GM23338 (cell line): ENCODE results near the gene JAZF1. TPM values are rescaled to one million over a fixed set of nuclear protein-coding genes. Genes with fewer than 3 reads are reported as not detected.

Experiments
- ATAC-seq: fragments of 200-7000 bp; cut with Tn5 transposase; 3 replicates; pipeline ENCODE4 v1.9.1; 2020
- DNase-seq: peaks from one replicate; pipeline ENCODE4 v3.0.0-alpha.2; 2015; ENCODE audit warnings: low spot score
- H2AFZ ChIP-seq: fragments of 200-600 bp; sonication (generic); 2 replicates; pipeline ENCODE4 v1.8.0; 2016; ENCODE audit warnings: antibody characterized with exemption, mild to moderate bottlenecking, moderate library complexity
- H3F3A ChIP-seq: fragments of 200-600 bp; sonication (generic); replicated peaks from 2 replicates; pipeline ENCODE4 v1.8.0; 2017; ENCODE audit warnings: antibody characterized with exemption, mixed run types, low read depth
- H3K27ac ChIP-seq: fragments of 200-600 bp; sonication (generic); 2 replicates; pipeline ENCODE4 v1.6.1; 2016; ENCODE audit warnings: low read depth
- H3K27me3 ChIP-seq: fragments of 200-600 bp; sonication (generic); 2 replicates; pipeline ENCODE4 v1.8.0; 2016; ENCODE audit warnings: mild to moderate bottlenecking, mixed run types, moderate library complexity; ENCODE audit not compliant: insufficient read depth
- H3K36me3 ChIP-seq: fragments of 200-600 bp; sonication (generic); 2 replicates; pipeline ENCODE4 v1.8.0; 2016; ENCODE audit warnings: mild to moderate bottlenecking; ENCODE audit not compliant: insufficient read depth
- H3K4me1 ChIP-seq: fragments of 200-600 bp; sonication (generic); 2 replicates; pipeline ENCODE4 v1.8.0; 2016; ENCODE audit warnings: mild to moderate bottlenecking, moderate library complexity; ENCODE audit not compliant: insufficient read depth
- H3K4me2 ChIP-seq: fragments of 200-600 bp; sonication (generic); 2 replicates; pipeline ENCODE4 v1.7.1; 2017; ENCODE audit warnings: mixed run types
- H3K4me3 ChIP-seq: fragments of 200-600 bp; sonication (generic); 2 replicates; pipeline ENCODE4 v1.6.1; 2016; ENCODE audit warnings: mixed run types
- H3K79me2 ChIP-seq: fragments of 200-600 bp; sonication (generic); replicated peaks from 2 replicates; pipeline ENCODE4 v1.8.0; 2017; ENCODE audit warnings: mild to moderate bottlenecking; ENCODE audit not compliant: insufficient read depth
- H3K9me2 ChIP-seq: fragments of 200-600 bp; sonication (generic); 2 replicates; pipeline ENCODE4 v1.8.0; 2017; ENCODE audit not compliant: insufficient read depth
- H4K20me1 ChIP-seq: fragments of 200-600 bp; sonication (generic); replicated peaks from 2 replicates; pipeline ENCODE4 v1.8.0; 2017; ENCODE audit warnings: mild to moderate bottlenecking; ENCODE audit not compliant: insufficient read depth
- H3K27ac Mint-ChIP-seq: 2 replicates; pipeline ENCODE4 v1.8.0; 2020; ENCODE audit warnings: inconsistent platforms, mild to moderate bottlenecking, moderate library complexity, mixed read lengths
- H3K27me3 Mint-ChIP-seq: 3 replicates; pipeline ENCODE4 v1.8.0; 2022; ENCODE audit warnings: low read depth, mild to moderate bottlenecking, moderate library complexity, mixed read lengths, inconsistent platforms; ENCODE audit not compliant: insufficient read depth, poor library complexity
- H3K36me3 Mint-ChIP-seq: 3 replicates; pipeline ENCODE4 v1.8.0; 2021; ENCODE audit warnings: low read depth, mild to moderate bottlenecking, inconsistent platforms, moderate library complexity, mixed read lengths
- H3K4me1 Mint-ChIP-seq: 3 replicates; pipeline ENCODE4 v1.8.0; 2020; ENCODE audit warnings: mild to moderate bottlenecking, inconsistent platforms, mixed read lengths
- H3K4me3 Mint-ChIP-seq: 3 replicates; pipeline ENCODE4 v1.8.0; 2021; ENCODE audit warnings: moderate library complexity, mild to moderate bottlenecking, inconsistent platforms, mixed read lengths
- H3K9me3 Mint-ChIP-seq: 3 replicates; pipeline ENCODE4 v1.8.0; 2020; ENCODE audit warnings: moderate library complexity, mild to moderate bottlenecking, inconsistent platforms, mixed read lengths
- CREB1 ChIP-seq: fragments of 250-450 bp; sonication (Bioruptor Pico); IDR thresholded peaks from 2 replicates; pipeline ENCODE4 v1.5.0; 2020; ENCODE audit warnings: low read depth, mild to moderate bottlenecking, moderate library complexity
- NANOG ChIP-seq: IDR thresholded peaks from 2 replicates; pipeline ENCODE4 v1.6.1; 2016; ENCODE audit warnings: antibody characterized with exemption, borderline replicate concordance
- POLR2AphosphoS5 ChIP-seq: IDR thresholded peaks from 2 replicates; pipeline ENCODE4 v1.6.1; 2016; ENCODE audit warnings: antibody characterized with exemption, low read depth
- STAT1 ChIP-seq: IDR thresholded peaks from one replicate; pipeline ENCODE4 v1.6.1; 2016; ENCODE audit warnings: antibody characterized with exemption; ENCODE audit not compliant: unreplicated experiment
- ZNF331 ChIP-seq: fragments of 250-450 bp; sonication (Bioruptor Pico); IDR thresholded peaks from 2 replicates; pipeline ENCODE4 v1.5.0; 2020; ENCODE audit warnings: low read depth, mild to moderate bottlenecking, moderate library complexity
- ZNF462 ChIP-seq: fragments of 250-450 bp; sonication (Bioruptor Pico); IDR thresholded peaks from 2 replicates; pipeline ENCODE4 v1.5.0; 2020; ENCODE audit warnings: mild to moderate bottlenecking, moderate library complexity
- polyA plus RNA-seq: library from polyadenylated mRNA; unstranded; fragments of >200 nt; fragmentation: Nextera tagmentation; extraction: Ambion mirVana; gene quantifications from 2 replicates; pipeline ENCODE4 v1.2.1, GENCODE V29; 2016
- total RNA-seq: library from RNA; depleted of rRNA; stranded (reverse); fragments of >200 nt; shearing (Covaris generic); gene quantifications from 2 replicates; pipeline ENCODE4 v1.2.3, GENCODE V29; 2014
- TF ChIP-seq, protein P1 (sequence below), 2 experiments: fragments of 200-600 bp in 1 of 2; sonication (generic) in 1 of 2; conservative IDR thresholded peaks; 2 replicates each; pipeline versions ENCODE4 v1.5.1 to v1.6.1; 2016 to 2017; ENCODE audit warnings: antibody characterized with exemption in 2 of 2, low read depth in 2 of 2, mild to moderate bottlenecking in 2 of 2, moderate library complexity in 1 of 2

The JAZF1 gene
- total and polyA plus RNA-seq, 2 experiments from 2014 or later, result 12.2 to 22.2 TPM

- TF ChIP-seq ZNF462 (CRISPR knock-in tag) (no peak), CREB1 (CRISPR knock-in tag) (no peak)
- TF ChIP-seq, protein P1, sequence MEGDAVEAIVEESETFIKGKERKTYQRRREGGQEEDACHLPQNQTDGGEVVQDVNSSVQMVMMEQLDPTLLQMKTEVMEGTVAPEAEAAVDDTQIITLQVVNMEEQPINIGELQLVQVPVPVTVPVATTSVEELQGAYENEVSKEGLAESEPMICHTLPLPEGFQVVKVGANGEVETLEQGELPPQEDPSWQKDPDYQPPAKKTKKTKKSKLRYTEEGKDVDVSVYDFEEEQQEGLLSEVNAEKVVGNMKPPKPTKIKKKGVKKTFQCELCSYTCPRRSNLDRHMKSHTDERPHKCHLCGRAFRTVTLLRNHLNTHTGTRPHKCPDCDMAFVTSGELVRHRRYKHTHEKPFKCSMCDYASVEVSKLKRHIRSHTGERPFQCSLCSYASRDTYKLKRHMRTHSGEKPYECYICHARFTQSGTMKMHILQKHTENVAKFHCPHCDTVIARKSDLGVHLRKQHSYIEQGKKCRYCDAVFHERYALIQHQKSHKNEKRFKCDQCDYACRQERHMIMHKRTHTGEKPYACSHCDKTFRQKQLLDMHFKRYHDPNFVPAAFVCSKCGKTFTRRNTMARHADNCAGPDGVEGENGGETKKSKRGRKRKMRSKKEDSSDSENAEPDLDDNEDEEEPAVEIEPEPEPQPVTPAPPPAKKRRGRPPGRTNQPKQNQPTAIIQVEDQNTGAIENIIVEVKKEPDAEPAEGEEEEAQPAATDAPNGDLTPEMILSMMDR (conservative IDR thresholded peaks at IDR 0.05; ENCODE audit: low read depth in 2 of 2), result no peak
Measured at GRCh38 chr7:27945058-27945795, 235.4 kb downstream of the JAZF1 start (continued).

- H3K4me1 Mint-ChIP-seq, result peaks cover 10% of the 10 kb centered on the region
- peaks cover 3% of the 10 kb centered on the region for H3K27me3 Mint-ChIP-seq
- Histone ChIP-seq H3K4me2 (no peak overlapping the region), H3K9me2 (no peaks in the 10 kb centered on the region), H3K79me2 (no peaks in the 10 kb centered on the region), H3K4me1 (no peaks in the 10 kb centered on the region), H3F3A (no peaks in the 10 kb centered on the region), H3K27ac (no peak overlapping the region), H3K36me3 (no peaks in the 10 kb centered on the region), H2AFZ (no peak overlapping the region), H3K27me3 (no peaks in the 10 kb centered on the region), H3K4me3 (no peak overlapping the region), H4K20me1 (0 out of 2 replicates have a peak, but pooled peaks cover 4% of the 10 kb centered on the region)
- no peak for DNase-seq
- no peaks in the 10 kb centered on the region for H3K9me3 Mint-ChIP-seq
- H3K27ac Mint-ChIP-seq, result no peak overlapping the region
- no peak for ATAC-seq
- no peaks in the 10 kb centered on the region for H3K36me3 Mint-ChIP-seq
- no peak overlapping the region for H3K4me3 Mint-ChIP-seq
- TF ChIP-seq NANOG, result no peak
- TF ChIP-seq ZNF462 (CRISPR knock-in tag), result no peak
- no peak for TF ChIP-seq ZNF331 (CRISPR knock-in tag)
- no peak for TF ChIP-seq STAT1
- TF ChIP-seq POLR2AphosphoS5, result no peak
- no peak for TF ChIP-seq CREB1 (CRISPR knock-in tag)
Measured at GRCh38 chr7:27944643-27945042, 236.0 kb downstream of the JAZF1 start.
